Progenitor cell of endocrine pancreas (in vitro differentiated cells): Measurements from ENCODE around the gene PDSS2. TPM values are rescaled to one million over a fixed set of nuclear protein-coding genes. Genes with fewer than 3 reads are reported as not detected.

ENCODE experiments used
- DNase-seq: peaks from one replicate; pipeline ENCODE4 v3.0.0; 2021; ENCODE audit warnings: low spot score; ENCODE audit not compliant: unreplicated experiment
- H3K27ac Mint-ChIP-seq: 2 replicates; pipeline ENCODE4 v1.8.0; 2021; ENCODE audit warnings: mild to moderate bottlenecking, moderate library complexity, mixed read lengths
- H3K27me3 Mint-ChIP-seq: 2 replicates; pipeline ENCODE4 v1.8.0; 2021; ENCODE audit warnings: mixed read lengths
- H3K36me3 Mint-ChIP-seq: 2 replicates; pipeline ENCODE4 v1.8.0; 2022; ENCODE audit warnings: mixed read lengths; ENCODE audit not compliant: insufficient read depth
- H3K4me1 Mint-ChIP-seq: 2 replicates; pipeline ENCODE4 v1.8.0; 2021; ENCODE audit warnings: low read depth, mixed read lengths
- H3K4me3 Mint-ChIP-seq: 2 replicates; pipeline ENCODE4 v1.8.0; 2021; ENCODE audit warnings: low read depth, mild to moderate bottlenecking, moderate library complexity, mixed read lengths
- H3K9me3 Mint-ChIP-seq: 2 replicates; pipeline ENCODE4 v1.8.0; 2021; ENCODE audit warnings: low read depth, mixed read lengths
- CTCF ChIP-seq: fragments of 200-600 bp; sonication (generic); IDR thresholded peaks from one replicate; pipeline ENCODE4 v1.5.0; 2021; ENCODE audit warnings: antibody characterized with exemption, mild to moderate bottlenecking; ENCODE audit not compliant: unreplicated experiment
- total RNA-seq: library from RNA; stranded (reverse); gene quantifications from 2 replicates; pipeline ENCODE4 v1.2.1, GENCODE V29; 2021

The PDSS2 gene
- total RNA-seq, 1 donor from 2014 or later: 12.8 TPM

DNA sequence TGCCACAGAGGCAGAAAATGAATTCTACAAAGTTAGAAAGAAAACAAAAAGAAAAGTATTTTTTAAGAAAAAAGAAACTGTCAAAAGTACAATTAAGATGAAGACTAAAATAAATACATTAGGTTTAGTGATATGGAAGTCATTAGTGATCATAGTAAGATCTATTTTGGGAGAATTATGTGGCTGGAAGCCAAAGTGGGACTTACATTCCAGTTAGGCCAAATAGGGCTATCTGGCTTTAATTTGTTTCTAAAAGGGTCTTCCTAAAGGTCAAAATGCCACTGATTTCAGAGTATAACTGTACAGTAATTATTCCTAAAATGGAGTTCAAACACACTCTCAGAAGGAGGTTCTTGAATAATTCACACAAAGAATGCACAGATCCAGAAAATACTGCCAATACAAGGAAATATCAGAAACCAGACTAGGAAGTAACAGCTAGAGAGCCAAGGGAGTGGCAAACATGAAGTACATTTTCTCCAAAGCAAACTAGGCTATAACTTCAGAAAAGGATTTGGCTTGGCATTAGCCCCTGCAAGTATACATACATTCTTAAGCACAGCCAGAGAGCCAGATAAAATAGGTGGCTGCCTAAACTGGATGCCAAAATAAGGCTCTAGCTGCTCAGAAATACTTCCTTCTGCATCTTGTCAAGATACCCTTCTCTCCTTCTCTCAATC lies 45.3 kb downstream of the PDSS2 start:
- Mint-ChIP-seq H3K4me3 (no peak overlapping the region), H3K36me3 (no peaks in the 10 kb centered on the region), H3K9me3 (no peaks in the 10 kb centered on the region), H3K4me1 (no peaks in the 10 kb centered on the region), H3K27me3 (no peaks in the 10 kb centered on the region), H3K27ac (no peak overlapping the region)
- TF ChIP-seq CTCF: no peak
- no peak for DNase-seq

DNA sequence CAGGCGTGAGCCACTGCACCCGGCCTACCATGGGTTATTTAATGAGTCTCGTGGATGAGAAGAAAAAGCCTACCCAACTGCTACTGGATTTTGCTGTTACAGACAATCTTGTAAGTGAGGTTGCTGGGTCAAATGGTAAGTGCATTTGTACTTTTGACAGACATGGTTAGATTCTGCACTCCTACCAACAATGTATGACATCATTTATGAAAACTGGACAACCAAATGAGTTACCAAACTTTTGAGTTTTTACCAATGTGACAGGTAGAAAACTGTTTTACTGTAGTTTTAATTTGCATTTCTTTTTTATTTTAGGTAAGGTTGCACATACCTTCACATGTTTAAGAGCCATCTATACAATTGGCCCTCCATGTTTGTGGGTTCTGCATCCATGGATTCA lies 48.2 kb downstream of the PDSS2 start:
- no peak overlapping the region for H3K27ac Mint-ChIP-seq
- H3K9me3 Mint-ChIP-seq: no peaks in the 10 kb centered on the region
- DNase-seq: no peak
- no peaks in the 10 kb centered on the region for H3K36me3 Mint-ChIP-seq
- H3K4me1 Mint-ChIP-seq: no peaks in the 10 kb centered on the region
- no peak overlapping the region for H3K4me3 Mint-ChIP-seq
- no peaks in the 10 kb centered on the region for H3K27me3 Mint-ChIP-seq
- TF ChIP-seq CTCF: no peak

GRCh38 chr6:107409942-107410341 lies 49.4 kb downstream of the PDSS2 start:
- TF ChIP-seq CTCF: no peak
- Mint-ChIP-seq H3K27ac (no peak overlapping the region), H3K4me1 (no peaks in the 10 kb centered on the region), H3K9me3 (peaks cover 4% of the 10 kb centered on the region), H3K4me3 (no peak overlapping the region), H3K27me3 (no peaks in the 10 kb centered on the region), H3K36me3 (peaks cover 4% of the 10 kb centered on the region)
- DNase-seq: no peak

DNA sequence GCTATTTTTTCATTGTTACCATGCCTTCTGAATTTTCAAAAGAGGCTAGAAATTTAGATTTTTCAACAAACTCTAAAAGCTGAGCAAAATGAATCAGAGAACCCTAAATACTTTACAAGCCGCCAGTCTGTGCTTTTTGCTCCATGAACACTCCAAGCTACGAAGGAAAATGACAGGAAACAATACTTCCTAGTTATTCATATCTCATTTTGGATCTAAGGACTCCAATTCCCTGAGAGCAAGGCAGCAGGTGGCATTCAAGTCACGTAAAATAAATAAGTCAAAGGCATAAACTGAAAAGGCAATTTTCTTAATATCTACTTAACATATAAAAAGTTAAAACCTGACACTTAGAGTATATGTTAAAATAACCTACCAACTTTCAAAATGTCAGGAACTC lies 50.6 kb downstream of the PDSS2 start:
- no peak for TF ChIP-seq CTCF
- Mint-ChIP-seq H3K4me1 (no peaks in the 10 kb centered on the region), H3K4me3 (no peak overlapping the region), H3K27me3 (no peaks in the 10 kb centered on the region), H3K27ac (no peak overlapping the region), H3K9me3 (peaks cover 8% of the 10 kb centered on the region), H3K36me3 (peaks cover 13% of the 10 kb centered on the region)
- no peak for DNase-seq

- no peak for DNase-seq
- no peak overlapping the region for H3K27ac Mint-ChIP-seq
- peaks cover 20% of the 10 kb centered on the region for H3K36me3 Mint-ChIP-seq
- H3K4me1 Mint-ChIP-seq: peaks cover 4% of the 10 kb centered on the region
- H3K9me3 Mint-ChIP-seq: peaks cover 20% of the 10 kb centered on the region
- no peak for TF ChIP-seq CTCF
- no peak overlapping the region for H3K4me3 Mint-ChIP-seq
- no peaks in the 10 kb centered on the region for H3K27me3 Mint-ChIP-seq
Measured at GRCh38 chr6:107405002-107405401, 54.4 kb downstream of the PDSS2 start.
